Naive thymus-derived CD4-positive, alpha-beta T cell (primary cell): ENCODE results near the gene SKAP1. TPM values are rescaled to one million over a fixed set of nuclear protein-coding genes. Genes with fewer than 3 reads are reported as not detected.
A peak's percentile ranks its signal among the peaks of the same experiment; 100 is the strongest.

Experiments used
- ATAC-seq: fragments of 150-1000 bp; cut with Tn5 transposase; 2 replicates; pipeline ENCODE4 v1.10.0; 2021; ENCODE audit warnings: mild to moderate bottlenecking, moderate library complexity
- CTCF ChIA-PET: fragments of 350-600 bp; sonication (Branson Sonifier 250); formaldehyde crosslinking; loops from one replicate; lab custom pipeline; 2021; ENCODE audit warnings: antibody characterized with exemption; lab: Charles Lee
- POLR2A ChIA-PET: fragments of 350-600 bp; sonication (Branson Sonifier 250); formaldehyde crosslinking; loops from one replicate; lab custom pipeline; 2021; ENCODE audit warnings: antibody characterized with exemption, inconsistent platforms; lab: Charles Lee
- DNase-seq, 9 donors: peaks; one replicate each; pipeline versions ENCODE4 v3.0.0 to v3.0.0-alpha.2; 2020 to 2022; ENCODE audit warnings: mixed read lengths in 1 of 9
- H3K27ac ChIP-seq: one replicate; pipeline ENCODE4 v1.7.0; 2013; ENCODE audit warnings: mild to moderate bottlenecking, low read depth, low read length, moderate library complexity
- H3K27me3 ChIP-seq, 2 donors: one replicate each; pipeline ENCODE4 v1.7.0; 2013; ENCODE audit warnings: low read length in 2 of 2, mild to moderate bottlenecking in 2 of 2, moderate library complexity in 2 of 2; ENCODE audit not compliant: control insufficient read depth in 2 of 2, insufficient read depth in 2 of 2
- H3K36me3 ChIP-seq, 3 experiments: 1 replicate in 2 of 3; 2 replicates in 1 of 3; pipeline ENCODE4 v1.7.0; 2013; ENCODE audit warnings: low read length in 3 of 3, mild to moderate bottlenecking in 3 of 3, moderate library complexity in 1 of 3; ENCODE audit not compliant: insufficient read depth in 3 of 3, control insufficient read depth in 2 of 3
- H3K4me1 ChIP-seq, 2 donors: one replicate each; pipeline ENCODE4 v1.7.0; 2013; ENCODE audit warnings: low read length in 2 of 2, mild to moderate bottlenecking in 2 of 2, moderate library complexity in 1 of 2; ENCODE audit not compliant: control insufficient read depth in 2 of 2, insufficient read depth in 2 of 2
- H3K4me3 ChIP-seq: 2 replicates; pipeline ENCODE4 v1.7.0; 2013; ENCODE audit warnings: mild to moderate bottlenecking, low read length
- H3K9me3 ChIP-seq, 3 experiments: 1 replicate in 2 of 3; 2 replicates in 1 of 3; pipeline ENCODE4 v1.7.0; 2013; ENCODE audit warnings: low read length in 3 of 3; ENCODE audit not compliant: control insufficient read depth in 2 of 3
- H3K27ac Mint-ChIP-seq, 9 donors: one replicate each; pipeline ENCODE4 v1.8.0; 2020 to 2022; ENCODE audit warnings: mixed read lengths in 9 of 9, mild to moderate bottlenecking in 8 of 9, moderate library complexity in 5 of 9, inconsistent platforms in 2 of 9
- H3K27me3 Mint-ChIP-seq, 5 donors: one replicate each; pipeline ENCODE4 v1.8.0; 2021 to 2022; ENCODE audit warnings: mixed read lengths in 5 of 5, mild to moderate bottlenecking in 1 of 5
- H3K36me3 Mint-ChIP-seq, 5 donors: one replicate each; pipeline ENCODE4 v1.8.0; 2020 to 2022; ENCODE audit warnings: mixed read lengths in 5 of 5, mild to moderate bottlenecking in 3 of 5, inconsistent platforms in 1 of 5
- H3K4me1 Mint-ChIP-seq, 7 donors: one replicate each; pipeline ENCODE4 v1.8.0; 2020 to 2022; ENCODE audit warnings: mixed read lengths in 7 of 7, mild to moderate bottlenecking in 3 of 7, inconsistent platforms in 1 of 7
- H3K4me3 Mint-ChIP-seq, 10 donors: one replicate each; pipeline ENCODE4 v1.8.0; 2020 to 2022; ENCODE audit warnings: mild to moderate bottlenecking in 10 of 10, mixed read lengths in 10 of 10, moderate library complexity in 6 of 10, inconsistent platforms in 2 of 10
- H3K9me3 Mint-ChIP-seq, 11 donors: one replicate each; pipeline ENCODE4 v1.8.0; 2020 to 2022; ENCODE audit warnings: mixed read lengths in 11 of 11, mild to moderate bottlenecking in 4 of 11, inconsistent platforms in 1 of 11, moderate library complexity in 1 of 11
- intact Hi-C, 2 donors: fragments of 100-400 bp; cut with micrococcal nuclease; formaldehyde crosslinking; loops; one replicate each; pipeline ENCODE4 v1.15.1; 2023
- polyA plus RNA-seq, 2 donors: library from polyadenylated mRNA; unstranded; fragments of 300-500 nt; fragmentation: Illumina TruSeq; gene quantifications; one replicate each; pipeline ENCODE4 v1.2.3, GENCODE V29; 2021
- total RNA-seq, 6 experiments: library from RNA in 5 of 6; stranded (reverse) in 5 of 6; gene quantifications; 1 replicate in 5 of 6; 2 replicates in 1 of 6; pipeline ENCODE4 v1.2.3 and lab custom pipeline; 2021 to 2026

The SKAP1 gene
- total and polyA plus RNA-seq, 7 experiments from 2014 or later, result 99.3 to 289 (median 109) TPM

GRCh38 chr17:48389903-48390302 is 40.1 kb downstream of the SKAP1 start:
- Mint-ChIP-seq H3K9me3 (peaks cover 0 to 2% (median 0%) of the 10 kb centered on the region in 11 donors), H3K27ac (peak overlapping the region in 4 of 9 donors; percentile 19 to 67 (median 51)), H3K4me1 (peaks cover 19 to 80% (median 74%) of the 10 kb centered on the region in 7 donors), H3K27me3 (no peaks in the 10 kb centered on the region), H3K4me3 (peak overlapping the region in 1 of 10 donors; percentile 15), H3K36me3 (peaks cover 9 to 54% (median 29%) of the 10 kb centered on the region in 5 donors)
- H3K27me3 ChIP-seq, result no peaks in the 10 kb centered on the region
- ChIA-PET POLR2A (no interaction called here), CTCF (interaction anchor here (1.0 kb wide), 1 partner anchor 203 kb away, joined by 3 read pairs; the partner anchor contains the start of gene HOXB5)
- peaks cover 4% of the 10 kb centered on the region in 2 donors for H3K4me1 ChIP-seq
- ATAC-seq (no peak), DNase-seq (no peak)
- no peak overlapping the region for H3K27ac ChIP-seq
- intact Hi-C loops, result no loop called here
- H3K4me3 ChIP-seq, result no peak overlapping the region
- H3K9me3 ChIP-seq, result no peaks in the 10 kb centered on the region
- H3K36me3 ChIP-seq, result peaks cover 0 to 14% (median 4%) of the 10 kb centered on the region in 3 experiments

- ATAC-seq, result no peak
- H3K36me3 ChIP-seq, result peaks cover 0 to 10% (median 3%) of the 10 kb centered on the region in 3 experiments
- no peaks in the 10 kb centered on the region for H3K9me3 ChIP-seq
- peaks cover 0 to 2% (median 0%) of the 10 kb centered on the region in 11 donors for H3K9me3 Mint-ChIP-seq
- peak overlapping the region in 2 of 10 donors; percentile 15 to 19 for H3K4me3 Mint-ChIP-seq
- no peaks in the 10 kb centered on the region for H3K27me3 Mint-ChIP-seq
- H3K4me3 ChIP-seq, result no peak overlapping the region
- DNase-seq, result no peak
- CTCF ChIA-PET, result interaction anchor here (1.3 kb wide), 1 partner anchor 68 kb away, joined by 5 read pairs; no protein-coding TSS in a partner anchor
- H3K36me3 Mint-ChIP-seq, result peaks cover 9 to 53% (median 31%) of the 10 kb centered on the region in 5 donors
- H3K27ac Mint-ChIP-seq, result peak overlapping the region in 3 of 9 donors; percentile 44 to 67 (median 56)
- intact Hi-C loops, result no loop called here
- H3K27ac ChIP-seq, result no peak overlapping the region
- no peaks in the 10 kb centered on the region for H3K27me3 ChIP-seq
- H3K4me1 Mint-ChIP-seq, result peaks cover 23 to 80% (median 76%) of the 10 kb centered on the region in 7 donors
- H3K4me1 ChIP-seq, result peaks cover 4% of the 10 kb centered on the region in 2 donors
- POLR2A ChIA-PET, result interaction anchor here (0.6 to 0.9 kb wide), 3 partner anchors 11 to 128 kb away, joined by 3 read pairs; no protein-coding TSS in a partner anchor
Measured at GRCh38 chr17:48388955-48389743, 40.9 kb downstream of the SKAP1 start.

- ATAC-seq (no peak), DNase-seq (no peak)
- Mint-ChIP-seq H3K4me3 (peak overlapping the region in 2 of 10 donors; percentile 0 to 42), H3K27ac (no peak overlapping the region), H3K27me3 (no peaks in the 10 kb centered on the region), H3K9me3 (peaks cover 0 to 2% (median 0%) of the 10 kb centered on the region in 11 donors), H3K4me1 (peaks cover 22 to 89% (median 73%) of the 10 kb centered on the region in 7 donors), H3K36me3 (peaks cover 13 to 62% (median 40%) of the 10 kb centered on the region in 5 donors)
- intact Hi-C loops, result loop anchor here in 1 of 2 donors (1.0 to 2.0 kb wide), 2 partner anchors 41 to 70 kb away; no protein-coding TSS in a partner anchor
- peaks cover 3 to 19% (median 4%) of the 10 kb centered on the region in 3 experiments for H3K36me3 ChIP-seq
- H3K4me3 ChIP-seq, result no peak overlapping the region
- no peaks in the 10 kb centered on the region for H3K27me3 ChIP-seq
- H3K27ac ChIP-seq, result no peak overlapping the region
- CTCF ChIA-PET, result interaction anchor here (0.6 to 0.7 kb wide), 2 partner anchors 30 to 127 kb away, joined by 3 to 4 read pairs; no protein-coding TSS in a partner anchor
- H3K9me3 ChIP-seq, result no peaks in the 10 kb centered on the region
- POLR2A ChIA-PET, result no interaction called here
- H3K4me1 ChIP-seq, result peaks cover 4 to 10% of the 10 kb centered on the region in 2 donors
Measured at GRCh38 chr17:48386826-48387225, 43.2 kb downstream of the SKAP1 start.

GRCh38 chr17:48385319-48385718 is 44.7 kb downstream of the SKAP1 start:
- H3K4me1 ChIP-seq, result peaks cover 0 to 14% of the 10 kb centered on the region in 2 donors
- POLR2A ChIA-PET, result interaction anchor here (1.4 kb wide), 1 partner anchor 14 kb away, joined by 4 read pairs; no protein-coding TSS in a partner anchor
- H3K27me3 Mint-ChIP-seq, result no peaks in the 10 kb centered on the region
- no peaks in the 10 kb centered on the region for H3K27me3 ChIP-seq
- H3K36me3 Mint-ChIP-seq, result peaks cover 13 to 65% (median 43%) of the 10 kb centered on the region in 5 donors
- H3K9me3 ChIP-seq, result no peaks in the 10 kb centered on the region
- peak overlapping the region in 4 of 9 donors; percentile 9 to 82 (median 43) for H3K27ac Mint-ChIP-seq
- intact Hi-C loops, result no loop called here
- CTCF ChIA-PET, result interaction anchor here (0.6 to 0.8 kb wide), 3 partner anchors 13 to 535 kb away, joined by 3 to 4 read pairs (median 3); no protein-coding TSS in a partner anchor
- DNase-seq (no peak), ATAC-seq (no peak)
- peak overlapping the region in 4 of 10 donors; percentile 8 to 34 (median 25) for H3K4me3 Mint-ChIP-seq
- no peak overlapping the region for H3K27ac ChIP-seq
- H3K36me3 ChIP-seq, result peaks cover 3 to 25% (median 4%) of the 10 kb centered on the region in 3 experiments
- H3K9me3 Mint-ChIP-seq, result peaks cover 0 to 2% (median 0%) of the 10 kb centered on the region in 11 donors
- peaks cover 25 to 79% (median 73%) of the 10 kb centered on the region in 7 donors for H3K4me1 Mint-ChIP-seq
- no peak overlapping the region for H3K4me3 ChIP-seq

GRCh38 chr17:48384164-48384563 is 45.9 kb downstream of the SKAP1 start:
- Mint-ChIP-seq H3K36me3 (peaks cover 13 to 56% (median 38%) of the 10 kb centered on the region in 5 donors), H3K9me3 (peaks cover 0 to 2% (median 0%) of the 10 kb centered on the region in 11 donors), H3K27me3 (no peaks in the 10 kb centered on the region), H3K4me1 (peaks cover 24 to 72% (median 66%) of the 10 kb centered on the region in 7 donors), H3K27ac (peak overlapping the region in 2 of 9 donors; percentile 0 to 77), H3K4me3 (no peak overlapping the region)
- H3K9me3 ChIP-seq, result no peaks in the 10 kb centered on the region
- H3K4me3 ChIP-seq, result no peak overlapping the region
- H3K4me1 ChIP-seq, result peaks cover 0 to 14% of the 10 kb centered on the region in 2 donors
- H3K27ac ChIP-seq, result no peak overlapping the region
- H3K36me3 ChIP-seq, result peaks cover 3 to 30% (median 4%) of the 10 kb centered on the region in 3 experiments
- no peak for ATAC-seq
- DNase-seq, result no peak
- no peaks in the 10 kb centered on the region for H3K27me3 ChIP-seq
- ChIA-PET CTCF (no interaction called here), POLR2A (interaction anchor here (0.6 to 0.7 kb wide), 3 partner anchors 53 to 57 kb away, joined by 3 read pairs; no protein-coding TSS in a partner anchor)
- intact Hi-C loops, result no loop called here

- Mint-ChIP-seq H3K4me3 (no peak overlapping the region), H3K27me3 (no peaks in the 10 kb centered on the region), H3K27ac (no peak overlapping the region), H3K4me1 (peaks cover 24 to 69% (median 57%) of the 10 kb centered on the region in 7 donors), H3K36me3 (peaks cover 13 to 55% (median 38%) of the 10 kb centered on the region in 5 donors), H3K9me3 (peaks cover 0 to 2% (median 0%) of the 10 kb centered on the region in 11 donors)
- no peak for ATAC-seq
- intact Hi-C loops, result no loop called here
- Histone ChIP-seq H3K27me3 (no peaks in the 10 kb centered on the region), H3K9me3 (no peaks in the 10 kb centered on the region), H3K4me1 (peaks cover 0 to 14% of the 10 kb centered on the region in 2 donors), H3K27ac (no peak overlapping the region), H3K36me3 (peaks cover 3 to 37% (median 4%) of the 10 kb centered on the region in 3 experiments), H3K4me3 (no peak overlapping the region)
- DNase-seq, result no peak
- ChIA-PET POLR2A (interaction anchor here (0.6 to 0.7 kb wide), 2 partner anchors 38 to 73 kb away, joined by 3 read pairs; no protein-coding TSS in a partner anchor), CTCF (interaction anchor here (1.1 kb wide), 1 partner anchor 73 kb away, joined by 3 read pairs; no protein-coding TSS in a partner anchor)
Measured at GRCh38 chr17:48382989-48383388, 47.0 kb downstream of the SKAP1 start.
